Lower lobe of right lung (tissue), 2 donors: ENCODE data around the gene KIF26B. TPM values are rescaled to one million over a fixed set of nuclear protein-coding genes. Genes with fewer than 3 reads are reported as not detected.
A peak's percentile ranks its signal among the peaks of the same experiment; 100 is the strongest.

Source experiments
- ATAC-seq, 2 donors: fragments of 200-7000 bp; cut with Tn5 transposase; one replicate each; pipeline ENCODE4 v1.9.1; 2020 to 2022; ENCODE audit warnings: mild to moderate bottlenecking in 2 of 2, moderate library complexity in 2 of 2
- DNase-seq: peaks from one replicate; pipeline ENCODE4 v3.0.0-alpha.2; 2020
- H3K27ac ChIP-seq: fragments of 200-600 bp; one replicate; pipeline ENCODE4 v1.8.0; 2022
- H3K27me3 ChIP-seq: fragments of 200-600 bp; one replicate; pipeline ENCODE4 v1.8.0; 2022; ENCODE audit warnings: low read depth
- H3K36me3 ChIP-seq: fragments of 200-600 bp; one replicate; pipeline ENCODE4 v1.8.0; 2022; ENCODE audit warnings: mild to moderate bottlenecking
- H3K4me1 ChIP-seq: fragments of 200-600 bp; one replicate; pipeline ENCODE4 v1.8.0; 2022
- H3K4me3 ChIP-seq: fragments of 200-600 bp; one replicate; pipeline ENCODE4 v1.8.0; 2022; ENCODE audit warnings: mild to moderate bottlenecking
- H3K9me3 ChIP-seq: fragments of 200-600 bp; one replicate; pipeline ENCODE4 v1.8.0; 2022
- intact Hi-C: fragments of 100-400 bp; cut with DNase I; formaldehyde crosslinking; loops from one replicate; pipeline ENCODE4 v1.11.0; 2022
- total RNA-seq: library from RNA; stranded (reverse); fragmentation: NEBNext Ultra II Directional; extraction: Animal tissue kit (Norgen Biotek cat#: 25700); gene quantifications from one replicate; pipeline ENCODE4 v1.2.1, GENCODE V29; 2021
- TF ChIP-seq, protein P1 (sequence below): fragments of 200-600 bp; IDR thresholded peaks from one replicate; pipeline ENCODE4 v1.8.0; 2022; ENCODE audit warnings: antibody characterized with exemption, mild to moderate bottlenecking
- donor health status: DM: no; HTN: yes; CAD: no; lungs with severe emphysema.

Gene KIF26B
- total RNA-seq, 1 donor from 2014 or later: 1.2 TPM

GRCh38 chr1:245172829-245173228 is 18.0 kb downstream of the KIF26B start:
- H3K27me3 ChIP-seq: no peaks in the 10 kb centered on the region
- no peak overlapping the region for H3K27ac ChIP-seq
- no peaks in the 10 kb centered on the region for H3K36me3 ChIP-seq
- DNase-seq (no peak), ATAC-seq (no peak)
- no peak overlapping the region for H3K4me3 ChIP-seq
- no peaks in the 10 kb centered on the region for H3K9me3 ChIP-seq
- TF ChIP-seq, protein P1, sequence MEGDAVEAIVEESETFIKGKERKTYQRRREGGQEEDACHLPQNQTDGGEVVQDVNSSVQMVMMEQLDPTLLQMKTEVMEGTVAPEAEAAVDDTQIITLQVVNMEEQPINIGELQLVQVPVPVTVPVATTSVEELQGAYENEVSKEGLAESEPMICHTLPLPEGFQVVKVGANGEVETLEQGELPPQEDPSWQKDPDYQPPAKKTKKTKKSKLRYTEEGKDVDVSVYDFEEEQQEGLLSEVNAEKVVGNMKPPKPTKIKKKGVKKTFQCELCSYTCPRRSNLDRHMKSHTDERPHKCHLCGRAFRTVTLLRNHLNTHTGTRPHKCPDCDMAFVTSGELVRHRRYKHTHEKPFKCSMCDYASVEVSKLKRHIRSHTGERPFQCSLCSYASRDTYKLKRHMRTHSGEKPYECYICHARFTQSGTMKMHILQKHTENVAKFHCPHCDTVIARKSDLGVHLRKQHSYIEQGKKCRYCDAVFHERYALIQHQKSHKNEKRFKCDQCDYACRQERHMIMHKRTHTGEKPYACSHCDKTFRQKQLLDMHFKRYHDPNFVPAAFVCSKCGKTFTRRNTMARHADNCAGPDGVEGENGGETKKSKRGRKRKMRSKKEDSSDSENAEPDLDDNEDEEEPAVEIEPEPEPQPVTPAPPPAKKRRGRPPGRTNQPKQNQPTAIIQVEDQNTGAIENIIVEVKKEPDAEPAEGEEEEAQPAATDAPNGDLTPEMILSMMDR: no peak
- no peaks in the 10 kb centered on the region for H3K4me1 ChIP-seq
- intact Hi-C loops: no loop called here

- Histone ChIP-seq H3K9me3 (no peaks in the 10 kb centered on the region), H3K27me3 (no peaks in the 10 kb centered on the region), H3K4me3 (no peak overlapping the region), H3K36me3 (no peaks in the 10 kb centered on the region), H3K4me1 (no peaks in the 10 kb centered on the region), H3K27ac (no peak overlapping the region)
- ATAC-seq: peak in 1 of 2 donors; percentile 39
- TF ChIP-seq, protein P1: no peak
- intact Hi-C loops: no loop called here
- DNase-seq: no peak
Measured at GRCh38 chr1:245173446-245174211, 18.8 kb downstream of the KIF26B start.

DNA sequence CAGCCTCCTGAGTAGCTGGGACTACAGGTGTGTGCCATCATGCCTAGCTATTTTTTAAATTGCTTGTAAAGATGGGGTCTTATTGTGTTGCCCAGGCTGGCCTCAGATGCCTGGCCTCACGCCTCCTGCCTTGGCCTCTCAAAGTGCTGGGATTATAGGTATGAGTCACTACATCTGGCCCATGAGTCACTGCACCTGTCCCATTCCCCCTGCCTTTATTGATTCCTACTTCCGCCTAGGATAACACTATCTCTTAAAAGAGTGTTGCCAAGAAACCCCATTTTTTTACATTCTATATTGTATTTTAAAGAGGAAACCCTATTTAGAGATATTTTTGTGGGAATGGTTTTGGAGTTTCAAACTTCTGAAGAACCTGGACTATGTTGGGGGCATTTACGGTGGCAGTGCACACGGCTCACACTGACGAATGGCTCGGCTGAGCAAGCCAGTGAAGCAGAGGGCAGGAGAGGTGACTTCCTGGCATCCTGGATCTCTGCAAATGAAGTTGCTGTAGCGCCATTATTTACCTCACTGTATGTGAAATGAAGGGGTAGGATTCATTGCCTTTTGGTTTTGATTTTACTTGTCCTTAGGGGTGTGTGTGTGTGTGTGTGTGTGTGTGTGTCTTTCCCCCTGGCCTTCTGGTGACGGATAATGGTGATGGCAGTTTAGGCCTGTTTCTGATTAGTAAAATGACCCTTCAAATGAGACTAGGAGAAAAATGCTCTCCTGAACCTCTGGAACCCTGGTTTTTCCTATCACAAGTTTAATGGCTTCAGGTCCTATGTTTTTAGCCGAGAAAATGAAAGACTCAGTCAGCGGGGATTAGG is 22.5 kb downstream of the KIF26B start:
- Histone ChIP-seq H3K27ac (no peak overlapping the region), H3K27me3 (no peaks in the 10 kb centered on the region), H3K36me3 (no peaks in the 10 kb centered on the region), H3K9me3 (no peaks in the 10 kb centered on the region), H3K4me3 (no peak overlapping the region), H3K4me1 (no peaks in the 10 kb centered on the region)
- intact Hi-C loops: no loop called here
- no peak for ATAC-seq
- no peak for DNase-seq
- TF ChIP-seq, protein P1: no peak

GRCh38 chr1:245179706-245180105 is 24.9 kb downstream of the KIF26B start:
- Histone ChIP-seq H3K27me3 (no peaks in the 10 kb centered on the region), H3K9me3 (no peaks in the 10 kb centered on the region), H3K27ac (no peak overlapping the region), H3K4me1 (no peaks in the 10 kb centered on the region), H3K36me3 (no peaks in the 10 kb centered on the region), H3K4me3 (no peak overlapping the region)
- DNase-seq: no peak
- intact Hi-C loops: no loop called here
- ATAC-seq: no peak
- TF ChIP-seq, protein P1: no peak

GRCh38 chr1:245180496-245181157 is 25.8 kb downstream of the KIF26B start:
- TF ChIP-seq, protein P1: no peak
- intact Hi-C loops: no loop called here
- no peak overlapping the region for H3K4me3 ChIP-seq
- H3K27ac ChIP-seq: no peak overlapping the region
- no peaks in the 10 kb centered on the region for H3K4me1 ChIP-seq
- no peaks in the 10 kb centered on the region for H3K9me3 ChIP-seq
- DNase-seq (no peak), ATAC-seq (no peak)
- H3K27me3 ChIP-seq: no peaks in the 10 kb centered on the region
- H3K36me3 ChIP-seq: no peaks in the 10 kb centered on the region
